ENCODE data around the gene CFAP221. TPM values are rescaled to one million over a fixed set of nuclear protein-coding genes. Genes with fewer than 3 reads are reported as not detected.
A peak's percentile ranks its signal among the peaks of the same experiment; 100 is the strongest.

The CFAP221 gene
- total RNA-seq, 2 donors from 2014 or later, result not detected

GRCh38 chr2:119522671-119523070 lies 21.6 kb upstream of the CFAP221 start:
- Mint-ChIP-seq H3K9me3 (no peaks in the 10 kb centered on the region), H3K4me1 (ENCODE audit: low read depth) (peaks cover 3% of the 10 kb centered on the region), H3K27ac (no peak overlapping the region), H3K36me3 (ENCODE audit: insufficient read depth in 2 of 2) (no peaks in the 10 kb centered on the region), H3K27me3 (ENCODE audit: low read depth) (peaks cover 57% of the 10 kb centered on the region), H3K4me3 (no peak overlapping the region)
- DNase-seq (no peak), ATAC-seq (replicated peaks in 1 of 2) (no peak)

- Mint-ChIP-seq H3K27ac (no peak overlapping the region), H3K4me3 (no peak overlapping the region), H3K27me3 (ENCODE audit: low read depth) (peaks cover 57% of the 10 kb centered on the region), H3K9me3 (no peaks in the 10 kb centered on the region), H3K36me3 (ENCODE audit: insufficient read depth in 2 of 2) (no peaks in the 10 kb centered on the region), H3K4me1 (ENCODE audit: low read depth) (peaks cover 3% of the 10 kb centered on the region)
- DNase-seq, result no peak
- ATAC-seq (replicated peaks in 1 of 2), result no peak
Observed at GRCh38 chr2:119523383-119523951, 20.8 kb upstream of the CFAP221 start.

GRCh38 chr2:119523952-119524694 lies 20.1 kb upstream of the CFAP221 start, which contains the start of gene SCTR:
Gene SCTR (minus strand): TSS chr2:119524483. CDS start chr2:119524226, 257 bp downstream.
- ATAC-seq (replicated peaks in 1 of 2) (no peak), DNase-seq (no peak)
- Mint-ChIP-seq H3K27ac (no peak within 1 kb of the TSS), H3K27me3 (ENCODE audit: low read depth) (peaks cover 57% of the 10 kb centered on the region), H3K4me1 (ENCODE audit: low read depth) (peaks cover 3% of the 10 kb centered on the region), H3K9me3 (no peaks in the 10 kb centered on the region), H3K36me3 (ENCODE audit: insufficient read depth in 2 of 2) (no peaks in the 10 kb centered on the region), H3K4me3 (no peak within 1 kb of the TSS)

GRCh38 chr2:119525614-119526013 lies 18.6 kb upstream of the CFAP221 start:
- Mint-ChIP-seq H3K4me1 (ENCODE audit: low read depth) (peaks cover 3% of the 10 kb centered on the region), H3K4me3 (no peak overlapping the region), H3K36me3 (ENCODE audit: insufficient read depth in 2 of 2) (no peaks in the 10 kb centered on the region), H3K27me3 (ENCODE audit: low read depth) (peaks cover 54% of the 10 kb centered on the region), H3K9me3 (no peaks in the 10 kb centered on the region), H3K27ac (no peak overlapping the region)
- ATAC-seq (replicated peaks in 1 of 2) (no peak), DNase-seq (no peak)

GRCh38 chr2:119527999-119528398 lies 16.2 kb upstream of the CFAP221 start:
- H3K4me1 Mint-ChIP-seq (ENCODE audit: low read depth), result peaks cover 3% of the 10 kb centered on the region

DNA sequence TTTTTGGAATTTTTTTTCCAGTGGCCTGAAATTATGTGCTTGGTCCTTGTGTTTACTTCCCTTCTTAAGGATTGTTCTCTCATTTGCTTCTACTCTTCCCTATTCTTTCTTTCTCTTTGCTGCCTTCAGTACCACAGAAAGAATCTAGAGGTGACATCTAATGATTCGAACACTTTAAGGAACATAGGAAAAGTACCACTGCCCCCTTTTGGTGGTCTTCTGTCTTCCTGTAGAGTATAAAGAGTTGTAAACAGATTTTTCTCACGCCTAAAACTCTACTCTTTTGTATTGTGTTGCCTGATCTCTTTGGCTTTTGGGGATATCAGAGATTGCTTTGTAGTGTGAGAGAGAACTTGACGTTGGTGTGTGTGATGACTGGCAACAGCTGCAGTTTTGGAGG lies 13.0 kb upstream of the CFAP221 start:
- DNase-seq (no peak), ATAC-seq (replicated peaks in 1 of 2) (no peak)
- no peaks in the 10 kb centered on the region for H3K4me1 Mint-ChIP-seq (ENCODE audit: low read depth)
- H3K27me3 Mint-ChIP-seq (ENCODE audit: low read depth), result peaks cover 6% of the 10 kb centered on the region
- H3K36me3 Mint-ChIP-seq (ENCODE audit: insufficient read depth in 2 of 2), result peaks cover 2 to 5% of the 10 kb centered on the region in 2 donors
- H3K27ac Mint-ChIP-seq, result no peak overlapping the region
- H3K9me3 Mint-ChIP-seq, result peaks cover 8 to 11% of the 10 kb centered on the region in 2 donors
- no peak overlapping the region for H3K4me3 Mint-ChIP-seq

More at GRCh38 chr2:119527999-119528398, 16.2 kb upstream of the CFAP221 start:
- no peak overlapping the region for H3K4me3 Mint-ChIP-seq
- ATAC-seq (replicated peaks in 1 of 2) (no peak), DNase-seq (no peak)
- peaks cover 33% of the 10 kb centered on the region for H3K27me3 Mint-ChIP-seq (ENCODE audit: low read depth)
- H3K36me3 Mint-ChIP-seq (ENCODE audit: insufficient read depth in 2 of 2), result peaks cover 0 to 2% of the 10 kb centered on the region in 2 donors
- peaks cover 5% of the 10 kb centered on the region in 2 donors for H3K9me3 Mint-ChIP-seq
- no peak overlapping the region for H3K27ac Mint-ChIP-seq

DNA sequence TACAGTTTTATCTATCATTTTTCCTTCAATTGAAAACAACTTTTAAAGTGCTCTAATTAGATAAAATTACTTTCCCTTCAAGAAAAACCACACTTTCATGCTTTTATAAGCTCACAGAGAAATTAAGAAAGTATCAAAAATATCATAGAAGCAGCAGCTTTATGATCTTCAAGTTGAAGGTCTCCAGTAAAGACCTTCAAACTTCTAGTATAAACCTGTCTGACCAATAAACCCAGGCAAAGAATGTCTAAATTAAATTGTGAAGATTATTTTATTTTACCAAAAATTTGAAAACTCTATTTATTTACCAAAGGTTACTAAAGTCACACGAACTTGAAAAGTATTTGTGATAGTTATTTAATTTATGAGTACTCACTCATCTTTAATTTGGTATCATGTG lies 10.7 kb upstream of the CFAP221 start:
- H3K4me3 Mint-ChIP-seq, result no peak overlapping the region
- DNase-seq, result no peak

GRCh38 chr2:119536211-119536610 lies 8.0 kb upstream of the CFAP221 start:
- peaks cover 2 to 3% of the 10 kb centered on the region in 2 donors for H3K36me3 Mint-ChIP-seq (ENCODE audit: insufficient read depth in 2 of 2)
- DNase-seq (no peak), ATAC-seq (replicated peaks in 1 of 2) (no peak)
- no peaks in the 10 kb centered on the region for H3K4me1 Mint-ChIP-seq (ENCODE audit: low read depth)
- no peak overlapping the region for H3K4me3 Mint-ChIP-seq
- peaks cover 11% of the 10 kb centered on the region for H3K27me3 Mint-ChIP-seq (ENCODE audit: low read depth)
- peaks cover 8 to 9% of the 10 kb centered on the region in 2 donors for H3K9me3 Mint-ChIP-seq
- no peak overlapping the region for H3K27ac Mint-ChIP-seq

More for the DNA sequence above, 10.7 kb upstream of the CFAP221 start:
- ATAC-seq (replicated peaks in 1 of 2), result no peak
- Mint-ChIP-seq H3K27me3 (ENCODE audit: low read depth) (peaks cover 7% of the 10 kb centered on the region), H3K27ac (no peak overlapping the region), H3K9me3 (peaks cover 8 to 11% of the 10 kb centered on the region in 2 donors), H3K36me3 (ENCODE audit: insufficient read depth in 2 of 2) (peaks cover 2 to 5% of the 10 kb centered on the region in 2 donors), H3K4me1 (ENCODE audit: low read depth) (no peaks in the 10 kb centered on the region)

DNA sequence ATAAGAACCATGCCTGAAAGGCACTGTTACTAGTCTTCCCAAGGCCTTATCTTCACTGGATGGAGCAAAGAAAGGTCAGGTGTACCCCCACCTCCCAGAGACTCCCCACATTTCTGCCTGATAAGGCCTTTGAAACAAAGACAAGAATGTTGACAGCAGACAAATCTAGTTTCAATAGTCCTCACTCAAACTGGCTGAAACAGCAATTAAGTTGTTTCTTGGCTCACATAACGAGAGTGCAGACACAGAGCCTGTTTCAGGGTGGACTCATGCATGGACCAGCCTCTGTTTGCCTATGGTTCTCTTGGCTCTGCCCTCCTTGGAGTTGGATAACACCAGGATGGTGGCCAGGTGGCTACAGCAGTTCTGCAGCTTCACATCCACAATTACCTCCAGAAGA lies 7.5 kb upstream of the CFAP221 start:
- DNase-seq, result no peak
- peaks cover 2% of the 10 kb centered on the region in 2 donors for H3K36me3 Mint-ChIP-seq (ENCODE audit: insufficient read depth in 2 of 2)
- ATAC-seq (replicated peaks in 1 of 2), result no peak
- peaks cover 6 to 8% of the 10 kb centered on the region in 2 donors for H3K9me3 Mint-ChIP-seq
- H3K4me1 Mint-ChIP-seq (ENCODE audit: low read depth), result no peaks in the 10 kb centered on the region
- H3K27ac Mint-ChIP-seq, result no peak overlapping the region
- H3K27me3 Mint-ChIP-seq (ENCODE audit: low read depth), result peaks cover 11% of the 10 kb centered on the region
- no peak overlapping the region for H3K4me3 Mint-ChIP-seq

DNA sequence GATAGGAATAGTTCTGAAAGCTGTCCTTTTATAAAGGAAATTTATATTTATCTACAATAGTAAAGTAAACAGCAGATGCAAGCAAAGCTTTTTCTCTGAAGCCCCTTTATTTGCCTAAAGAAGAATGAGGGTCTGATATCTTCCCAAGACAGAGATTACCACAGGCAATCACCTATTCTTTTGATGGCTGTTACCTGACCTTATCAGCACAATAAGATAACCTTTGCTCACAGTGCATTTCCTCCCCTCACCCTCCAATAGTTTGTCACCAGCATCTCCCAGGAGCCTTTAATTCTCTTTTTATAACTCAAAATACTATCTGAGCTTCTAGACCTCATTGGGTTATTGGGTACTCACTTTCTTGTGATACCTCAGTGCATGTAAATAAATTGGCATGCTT lies 6.5 kb upstream of the CFAP221 start:
- no peak overlapping the region for H3K27ac Mint-ChIP-seq
- H3K27me3 Mint-ChIP-seq (ENCODE audit: low read depth), result peaks cover 13% of the 10 kb centered on the region
- no peak overlapping the region for H3K4me3 Mint-ChIP-seq
- H3K4me1 Mint-ChIP-seq (ENCODE audit: low read depth), result no peaks in the 10 kb centered on the region
- H3K9me3 Mint-ChIP-seq, result peaks cover 3 to 6% of the 10 kb centered on the region in 2 donors
- peaks cover 2% of the 10 kb centered on the region in 2 donors for H3K36me3 Mint-ChIP-seq (ENCODE audit: insufficient read depth in 2 of 2)
- ATAC-seq (replicated peaks in 1 of 2) (no peak), DNase-seq (no peak)

- peaks cover 3 to 5% of the 10 kb centered on the region in 2 donors for H3K36me3 Mint-ChIP-seq (ENCODE audit: insufficient read depth in 2 of 2)
- no peaks in the 10 kb centered on the region for H3K4me1 Mint-ChIP-seq (ENCODE audit: low read depth)
- H3K4me3 Mint-ChIP-seq, result no peak overlapping the region
- ATAC-seq (replicated peaks in 1 of 2) (no peak), DNase-seq (no peak)
- peaks cover 43% of the 10 kb centered on the region for H3K27me3 Mint-ChIP-seq (ENCODE audit: low read depth)
- no peak overlapping the region for H3K27ac Mint-ChIP-seq
- H3K9me3 Mint-ChIP-seq, result no peaks in the 10 kb centered on the region
Observed at GRCh38 chr2:119541476-119541875, 2.8 kb upstream of the CFAP221 start.

DNA sequence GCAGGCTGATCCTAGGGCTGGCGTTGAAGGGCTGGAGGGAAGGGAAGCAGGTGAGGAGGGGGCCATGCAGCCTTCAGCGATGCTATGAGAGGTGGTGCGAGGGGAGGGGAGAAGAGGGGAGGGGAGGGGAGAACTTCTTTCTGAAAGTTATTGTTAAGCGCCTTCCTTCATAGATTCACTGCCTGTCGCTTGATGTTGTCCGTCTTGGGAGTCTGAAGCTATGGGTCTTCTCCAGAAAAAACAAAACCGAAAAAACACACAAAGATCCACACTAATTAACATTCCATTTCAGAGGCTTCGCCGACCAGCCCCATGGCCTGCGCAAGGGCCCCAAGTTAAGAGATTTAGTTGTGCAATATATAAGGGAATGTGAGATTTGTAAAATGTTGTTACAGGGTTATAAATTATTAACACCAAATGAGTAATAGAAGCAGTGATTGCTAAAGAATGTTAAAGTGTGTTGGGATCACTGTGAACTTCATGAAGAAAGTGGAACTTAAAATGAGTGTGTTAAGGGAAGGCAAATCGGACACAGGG lies 758 bp downstream of the CFAP221 start:
- DNase-seq, result no peak
- H3K4me3 Mint-ChIP-seq, result peak overlapping the region; percentile 3 to 62
- no peaks in the 10 kb centered on the region for H3K9me3 Mint-ChIP-seq
- peaks cover 35% of the 10 kb centered on the region for H3K27me3 Mint-ChIP-seq (ENCODE audit: low read depth)
- ATAC-seq (replicated peaks in 1 of 2), result no peak
- H3K27ac Mint-ChIP-seq, result no peak overlapping the region
- H3K36me3 Mint-ChIP-seq (ENCODE audit: insufficient read depth in 2 of 2), result peaks cover 3 to 5% of the 10 kb centered on the region in 2 donors
- no peaks in the 10 kb centered on the region for H3K4me1 Mint-ChIP-seq (ENCODE audit: low read depth)

GRCh38 chr2:119545754-119546446 lies 1.7 kb downstream of the CFAP221 start:
- DNase-seq, result no peak
- Mint-ChIP-seq H3K4me3 (no peak overlapping the region), H3K27me3 (ENCODE audit: low read depth) (peaks cover 35% of the 10 kb centered on the region), H3K27ac (no peak overlapping the region), H3K4me1 (ENCODE audit: low read depth) (no peaks in the 10 kb centered on the region), H3K9me3 (no peaks in the 10 kb centered on the region), H3K36me3 (ENCODE audit: insufficient read depth in 2 of 2) (peaks cover 3 to 5% of the 10 kb centered on the region in 2 donors)
- no peak for ATAC-seq (replicated peaks in 1 of 2)
